ENCODE data around the gene TRHDE.

Gene TRHDE

GRCh38 chr12:72268386-72268785 lies 3.8 kb upstream of the TRHDE start:
- Histone ChIP-seq H3K4me1 (ENCODE audit: control insufficient read depth, insufficient read depth, low read length) (no peaks in the 10 kb centered on the region; the same call in 1 of the 2 replicates), H3K9me3 (ENCODE audit: control insufficient read depth, insufficient read depth, low read depth, low read length) (no peaks in the 10 kb centered on the region), H3K36me3 (ENCODE audit: control insufficient read depth in 2 of 2, insufficient read depth in 1 of 2, low read length in 2 of 2) (no peaks in the 10 kb centered on the region), H3K27ac (ENCODE audit: extremely low read depth, low read depth, low read length) (no peak overlapping the region), H3K4me3 (ENCODE audit: low read depth, low read length) (no peak overlapping the region)
- ChIA-PET POLR2A (no interaction called here), CTCF (no interaction called here)
- TF ChIP-seq ZNF239 (tag by site-specific recombination; IDR thresholded peaks at IDR 0.05), result no peak
- TF ChIP-seq ZNF768 (tag by site-specific recombination; IDR thresholded peaks at IDR 0.05), result no peak
- TF ChIP-seq ZNF18 (tag by site-specific recombination; IDR thresholded peaks at IDR 0.05), result no peak
- no peak for TF ChIP-seq ZNF624 (tag by site-specific recombination; IDR thresholded peaks at IDR 0.05)
- TF ChIP-seq ZNF571 (tag by site-specific recombination; IDR thresholded peaks at IDR 0.05), result no peak
- no peak for TF ChIP-seq KLF10 (tag by site-specific recombination; IDR thresholded peaks at IDR 0.05)
- TF ChIP-seq ZBTB49 (tag by site-specific recombination; IDR thresholded peaks at IDR 0.05; ENCODE audit: low read depth), result no peak
- no peak for TF ChIP-seq ZEB2 (tag by site-specific recombination; IDR thresholded peaks at IDR 0.05)
- TF ChIP-seq ZFP37 (tag by site-specific recombination; IDR thresholded peaks at IDR 0.05), result no peak
- TF ChIP-seq ZNF341 (tag by site-specific recombination; IDR thresholded peaks at IDR 0.05; ENCODE audit: low read depth), result no peak
- TF ChIP-seq ZFHX2 (tag by site-specific recombination; conservative IDR thresholded peaks at IDR 0.05), result no peak
- TF ChIP-seq ZNF692 (tag by site-specific recombination; IDR thresholded peaks at IDR 0.05), result no peak
- no peak for TF ChIP-seq ZNF292 (tag by site-specific recombination; IDR thresholded peaks at IDR 0.05; ENCODE audit: borderline replicate concordance, low read depth)
- no peak for TF ChIP-seq KLF9 (tag by site-specific recombination; IDR thresholded peaks at IDR 0.05; ENCODE audit: low read depth)

GRCh38 chr12:72269491-72269890 lies 2.7 kb upstream of the TRHDE start:
- Histone ChIP-seq H3K4me1 (ENCODE audit: control insufficient read depth, insufficient read depth, low read length) (no peaks in the 10 kb centered on the region; the same call in 1 of the 2 replicates), H3K4me3 (ENCODE audit: low read depth, low read length) (no peak overlapping the region), H3K36me3 (ENCODE audit: control insufficient read depth in 2 of 2, insufficient read depth in 1 of 2, low read length in 2 of 2) (no peaks in the 10 kb centered on the region), H3K9me3 (ENCODE audit: control insufficient read depth, insufficient read depth, low read depth, low read length) (no peaks in the 10 kb centered on the region), H3K27ac (ENCODE audit: extremely low read depth, low read depth, low read length) (no peak overlapping the region)
- ChIA-PET POLR2A (no interaction called here), CTCF (interaction anchor here (0.7 kb wide), 2 partner anchors 10 to 368 kb away, joined by 3 to 5 read pairs; no protein-coding TSS in a partner anchor)
- TF ChIP-seq ZBTB11 (tag by site-specific recombination; conservative IDR thresholded peaks at IDR 0.05; ENCODE audit: low read depth) (no peak), ZNF558 (tag by site-specific recombination; IDR thresholded peaks at IDR 0.05) (no peak), ZNF629 (tag by site-specific recombination; IDR thresholded peaks at IDR 0.05) (no peak), ZSCAN18 (tag by site-specific recombination; IDR thresholded peaks at IDR 0.05) (no peak), SETDB1 (IDR thresholded peaks at IDR 0.05; ENCODE audit: insufficient read length, low read length) (no peak), ZNF792 (tag by site-specific recombination; IDR thresholded peaks at IDR 0.05) (no peak), SALL2 (tag by site-specific recombination; IDR thresholded peaks at IDR 0.05; ENCODE audit: borderline replicate concordance) (no peak), ZNF544 (tag by site-specific recombination; IDR thresholded peaks at IDR 0.05) (no peak), ZBTB17 (tag by site-specific recombination; IDR thresholded peaks at IDR 0.05) (no peak), KLF7 (tag by site-specific recombination; IDR thresholded peaks at IDR 0.05; ENCODE audit: borderline replicate concordance) (no peak), GLIS1 (tag by site-specific recombination; IDR thresholded peaks at IDR 0.05) (no peak), ZNF530 (tag by site-specific recombination; IDR thresholded peaks at IDR 0.05; ENCODE audit: low read depth) (no peak), ZNF658 (tag by site-specific recombination; IDR thresholded peaks at IDR 0.05) (no peak), ZNF239 (tag by site-specific recombination; IDR thresholded peaks at IDR 0.05) (no peak)
